ENCODE data around the gene TBX15.

The TBX15 gene

DNA sequence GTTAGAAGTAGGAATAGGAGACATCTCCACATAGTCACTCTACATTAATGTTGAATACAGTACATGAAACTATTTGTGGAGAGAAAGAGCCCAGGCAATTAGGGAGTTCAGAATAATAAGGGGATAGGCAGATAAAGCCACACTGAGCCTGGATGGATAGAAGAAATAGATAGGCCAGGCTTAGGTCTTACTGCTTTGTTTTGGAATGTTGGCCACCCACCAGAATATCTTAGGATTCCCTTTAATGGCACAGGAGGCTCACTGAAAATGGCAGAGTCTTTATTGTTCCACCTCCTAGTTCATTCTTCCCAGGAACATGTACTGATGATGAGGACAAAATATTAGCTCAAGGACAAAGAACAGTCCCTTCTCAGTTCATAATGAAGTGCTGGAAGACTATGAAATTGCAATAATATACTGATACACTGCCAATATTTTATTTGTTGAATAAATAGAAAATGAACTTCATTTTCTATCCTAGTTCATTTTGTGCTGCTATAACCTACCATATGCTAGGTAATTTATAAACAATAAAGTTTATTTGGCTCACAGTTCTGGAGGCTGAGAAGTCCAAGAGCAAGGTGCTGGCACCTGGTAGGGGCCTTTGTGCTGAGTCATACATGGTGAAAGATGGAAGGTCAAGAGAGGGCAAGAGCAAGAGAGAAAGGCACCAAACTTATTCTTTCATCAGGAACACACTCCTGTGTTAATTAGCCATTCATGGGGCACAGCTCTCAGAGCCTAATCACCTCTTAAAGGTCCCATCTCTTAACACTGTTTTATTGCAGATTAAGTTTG lies 87.3 kb downstream of the TBX15 start:
- Histone ChIP-seq H3K27ac (no peak overlapping the region), H3K4me1 (ENCODE audit: control insufficient read depth in 1 of 2, insufficient read depth in 1 of 2, low read depth in 1 of 2, low read length in 1 of 2) (no peaks in the 10 kb centered on the region), H3K9me3 (no peaks in the 10 kb centered on the region), H3K36me3 (no peaks in the 10 kb centered on the region), H3K4me3 (ENCODE audit: low read depth in 1 of 2, low read length in 1 of 2) (no peak overlapping the region), H3K27me3 (no peaks in the 10 kb centered on the region)
- TF ChIP-seq, protein P1, sequence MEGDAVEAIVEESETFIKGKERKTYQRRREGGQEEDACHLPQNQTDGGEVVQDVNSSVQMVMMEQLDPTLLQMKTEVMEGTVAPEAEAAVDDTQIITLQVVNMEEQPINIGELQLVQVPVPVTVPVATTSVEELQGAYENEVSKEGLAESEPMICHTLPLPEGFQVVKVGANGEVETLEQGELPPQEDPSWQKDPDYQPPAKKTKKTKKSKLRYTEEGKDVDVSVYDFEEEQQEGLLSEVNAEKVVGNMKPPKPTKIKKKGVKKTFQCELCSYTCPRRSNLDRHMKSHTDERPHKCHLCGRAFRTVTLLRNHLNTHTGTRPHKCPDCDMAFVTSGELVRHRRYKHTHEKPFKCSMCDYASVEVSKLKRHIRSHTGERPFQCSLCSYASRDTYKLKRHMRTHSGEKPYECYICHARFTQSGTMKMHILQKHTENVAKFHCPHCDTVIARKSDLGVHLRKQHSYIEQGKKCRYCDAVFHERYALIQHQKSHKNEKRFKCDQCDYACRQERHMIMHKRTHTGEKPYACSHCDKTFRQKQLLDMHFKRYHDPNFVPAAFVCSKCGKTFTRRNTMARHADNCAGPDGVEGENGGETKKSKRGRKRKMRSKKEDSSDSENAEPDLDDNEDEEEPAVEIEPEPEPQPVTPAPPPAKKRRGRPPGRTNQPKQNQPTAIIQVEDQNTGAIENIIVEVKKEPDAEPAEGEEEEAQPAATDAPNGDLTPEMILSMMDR (IDR thresholded peaks at IDR 0.05), result no peak

DNA sequence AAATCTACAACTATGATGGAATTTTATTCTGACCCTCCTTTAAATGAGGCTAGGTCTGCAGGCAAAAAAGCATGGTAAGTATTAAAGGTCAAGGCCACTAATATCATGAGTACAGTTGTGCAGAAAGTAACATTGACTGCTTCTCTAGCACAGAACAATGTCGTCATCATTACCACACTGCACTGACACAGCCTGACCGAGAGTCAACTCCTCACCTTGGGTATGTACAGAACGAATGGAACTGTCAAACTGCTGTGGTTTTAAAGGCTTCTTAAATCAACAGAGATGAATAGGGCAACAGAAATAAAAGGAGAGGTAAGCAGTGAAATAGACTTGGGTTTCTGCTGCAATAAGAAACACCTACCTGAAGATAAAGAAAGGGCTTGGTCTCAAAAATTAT lies 88.8 kb downstream of the TBX15 start:
- H3K27ac ChIP-seq, result no peak overlapping the region
- TF ChIP-seq, protein P1 (IDR thresholded peaks at IDR 0.05), result no peak
- no peaks in the 10 kb centered on the region for H3K4me1 ChIP-seq (ENCODE audit: control insufficient read depth in 1 of 2, insufficient read depth in 1 of 2, low read depth in 1 of 2, low read length in 1 of 2)
- H3K27me3 ChIP-seq, result no peaks in the 10 kb centered on the region
- no peaks in the 10 kb centered on the region for H3K36me3 ChIP-seq
- no peaks in the 10 kb centered on the region for H3K9me3 ChIP-seq
- no peak overlapping the region for H3K4me3 ChIP-seq (ENCODE audit: low read depth in 1 of 2, low read length in 1 of 2)

DNA sequence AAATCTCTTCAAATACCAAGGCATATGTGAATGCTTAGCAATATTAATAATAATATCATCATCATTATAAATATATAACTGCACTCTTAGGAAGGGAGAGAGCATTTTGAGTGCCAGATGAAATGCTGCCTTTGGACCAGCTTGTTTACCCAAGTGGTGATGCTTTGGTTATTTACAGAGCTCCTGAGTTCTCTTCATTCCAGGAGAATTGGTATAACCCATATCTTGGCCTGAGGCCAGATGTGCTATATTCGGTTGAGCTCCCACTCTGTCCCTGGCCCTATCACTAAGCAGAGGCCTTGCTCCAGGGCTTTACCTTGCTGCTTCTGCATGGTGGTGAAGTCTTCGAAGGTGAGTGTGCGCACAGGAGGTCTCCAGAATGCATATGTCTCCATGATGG lies 89.4 kb downstream of the TBX15 start:
- H3K4me3 ChIP-seq (ENCODE audit: low read depth in 1 of 2, low read length in 1 of 2), result no peak overlapping the region
- TF ChIP-seq, protein P1 (IDR thresholded peaks at IDR 0.05), result no peak
- no peaks in the 10 kb centered on the region for H3K36me3 ChIP-seq

DNA sequence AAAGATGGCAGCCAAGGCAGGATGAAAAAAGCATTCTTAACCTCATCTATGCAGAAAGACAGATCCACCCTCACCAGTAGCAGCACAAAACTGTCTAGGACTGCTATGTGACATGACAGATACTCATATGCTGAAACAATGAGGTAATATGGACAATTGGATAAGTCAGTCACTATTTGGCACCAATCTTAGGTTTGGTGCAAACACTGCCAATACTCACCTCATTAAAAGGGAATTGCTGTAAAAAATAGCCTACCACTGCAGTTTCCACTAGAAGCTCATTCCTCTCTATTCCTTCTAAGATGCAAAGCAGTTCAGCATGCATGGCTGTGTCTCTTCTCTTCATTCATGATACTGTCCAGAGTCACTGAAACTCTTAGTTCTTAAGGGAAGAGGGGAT lies 91.7 kb downstream of the TBX15 start:
- no peaks in the 10 kb centered on the region for H3K4me1 ChIP-seq (ENCODE audit: control insufficient read depth in 1 of 2, insufficient read depth in 1 of 2, low read depth in 1 of 2, low read length in 1 of 2)
- H3K27me3 ChIP-seq, result no peaks in the 10 kb centered on the region
- H3K36me3 ChIP-seq, result no peaks in the 10 kb centered on the region
- H3K27ac ChIP-seq, result no peak overlapping the region
- H3K9me3 ChIP-seq, result no peaks in the 10 kb centered on the region
- TF ChIP-seq, protein P1 (IDR thresholded peaks at IDR 0.05), result no peak
- H3K4me3 ChIP-seq (ENCODE audit: low read depth in 1 of 2, low read length in 1 of 2), result no peak overlapping the region

More for the DNA sequence above, 89.4 kb downstream of the TBX15 start:
- no peaks in the 10 kb centered on the region for H3K4me1 ChIP-seq (ENCODE audit: control insufficient read depth in 1 of 2, insufficient read depth in 1 of 2, low read depth in 1 of 2, low read length in 1 of 2)
- H3K27ac ChIP-seq, result no peak overlapping the region
- H3K27me3 ChIP-seq, result no peaks in the 10 kb centered on the region
- H3K9me3 ChIP-seq, result no peaks in the 10 kb centered on the region

DNA sequence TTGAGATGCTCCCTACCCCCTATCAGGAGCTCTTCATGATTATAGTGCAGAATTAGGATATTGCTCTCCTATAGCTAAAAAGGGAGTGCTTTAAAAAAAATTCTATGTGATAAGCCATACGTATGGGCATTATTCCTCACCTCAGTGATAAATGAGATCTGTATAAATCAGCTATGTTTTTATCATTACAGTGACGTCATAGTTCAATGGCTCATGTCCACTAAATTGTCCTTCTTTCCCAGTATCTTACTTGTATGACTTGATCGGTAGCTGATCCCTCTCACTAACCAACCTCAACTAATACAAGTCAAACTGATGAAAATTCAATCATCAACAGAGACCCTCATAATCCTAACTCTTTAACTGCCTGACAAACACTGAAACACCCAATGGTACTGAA lies 93.3 kb downstream of the TBX15 start:
- no peak overlapping the region for H3K4me3 ChIP-seq (ENCODE audit: low read depth in 1 of 2, low read length in 1 of 2)
- no peaks in the 10 kb centered on the region for H3K9me3 ChIP-seq
- no peaks in the 10 kb centered on the region for H3K27me3 ChIP-seq
- no peaks in the 10 kb centered on the region for H3K36me3 ChIP-seq
- no peaks in the 10 kb centered on the region for H3K4me1 ChIP-seq (ENCODE audit: control insufficient read depth in 1 of 2, insufficient read depth in 1 of 2, low read depth in 1 of 2, low read length in 1 of 2)
- H3K27ac ChIP-seq, result no peak overlapping the region
- TF ChIP-seq, protein P1 (IDR thresholded peaks at IDR 0.05), result no peak
